Progenitor cell of endocrine pancreas (in vitro differentiated cells): Measurements from ENCODE around the gene PLSCR4. TPM values are rescaled to one million over a fixed set of nuclear protein-coding genes. Genes with fewer than 3 reads are reported as not detected.

Source experiments
- DNase-seq: peaks from one replicate; pipeline ENCODE4 v3.0.0; 2021; ENCODE audit warnings: low spot score; ENCODE audit not compliant: unreplicated experiment
- H3K27ac Mint-ChIP-seq: 2 replicates; pipeline ENCODE4 v1.8.0; 2021; ENCODE audit warnings: mild to moderate bottlenecking, moderate library complexity, mixed read lengths
- H3K27me3 Mint-ChIP-seq: 2 replicates; pipeline ENCODE4 v1.8.0; 2021; ENCODE audit warnings: mixed read lengths
- H3K36me3 Mint-ChIP-seq: 2 replicates; pipeline ENCODE4 v1.8.0; 2022; ENCODE audit warnings: mixed read lengths; ENCODE audit not compliant: insufficient read depth
- H3K4me1 Mint-ChIP-seq: 2 replicates; pipeline ENCODE4 v1.8.0; 2021; ENCODE audit warnings: low read depth, mixed read lengths
- H3K4me3 Mint-ChIP-seq: 2 replicates; pipeline ENCODE4 v1.8.0; 2021; ENCODE audit warnings: low read depth, mild to moderate bottlenecking, moderate library complexity, mixed read lengths
- H3K9me3 Mint-ChIP-seq: 2 replicates; pipeline ENCODE4 v1.8.0; 2021; ENCODE audit warnings: low read depth, mixed read lengths
- CTCF ChIP-seq: fragments of 200-600 bp; sonication (generic); IDR thresholded peaks from one replicate; pipeline ENCODE4 v1.5.0; 2021; ENCODE audit warnings: antibody characterized with exemption, mild to moderate bottlenecking; ENCODE audit not compliant: unreplicated experiment
- total RNA-seq: library from RNA; stranded (reverse); gene quantifications from 2 replicates; pipeline ENCODE4 v1.2.1, GENCODE V29; 2021

PLSCR4 gene
- total RNA-seq, 1 donor from 2014 or later = 9.2 TPM

GRCh38 chr3:146161663-146162002 is 89.3 kb downstream of the PLSCR4 start:
- no peak for TF ChIP-seq CTCF
- H3K4me3 Mint-ChIP-seq = peak overlapping the region; percentile 92
- no peak for DNase-seq
- H3K27ac Mint-ChIP-seq = peak overlapping the region; percentile 90
- H3K9me3 Mint-ChIP-seq = peaks cover 4% of the 10 kb centered on the region
- H3K4me1 Mint-ChIP-seq = peaks cover 39% of the 10 kb centered on the region
- H3K36me3 Mint-ChIP-seq = peaks cover 2% of the 10 kb centered on the region
- peaks cover 24% of the 10 kb centered on the region for H3K27me3 Mint-ChIP-seq

GRCh38 chr3:146160964-146161662 is 89.8 kb downstream of the PLSCR4 start, which contains the start of gene PLOD2:
PLOD2 (minus strand) TSS chr3:146161184; CDS start chr3:146160989, 195 bp downstream.
- H3K27me3 Mint-ChIP-seq = peaks cover 24% of the 10 kb centered on the region
- TF ChIP-seq CTCF = no peak
- peaks cover 40% of the 10 kb centered on the region for H3K4me1 Mint-ChIP-seq
- H3K4me3 Mint-ChIP-seq = peak within 1 kb of the TSS; percentile 92
- DNase-seq = peak; percentile 73
- peak within 1 kb of the TSS; percentile 98 for H3K27ac Mint-ChIP-seq
- peaks cover 4% of the 10 kb centered on the region for H3K9me3 Mint-ChIP-seq
- H3K36me3 Mint-ChIP-seq = peaks cover 2% of the 10 kb centered on the region

GRCh38 chr3:146160321-146160963 is 90.5 kb downstream of the PLSCR4 start:
- Mint-ChIP-seq H3K4me3 (peak overlapping the region; percentile 92), H3K36me3 (peaks cover 2% of the 10 kb centered on the region), H3K4me1 (peaks cover 38% of the 10 kb centered on the region), H3K27me3 (peaks cover 23% of the 10 kb centered on the region), H3K27ac (peak overlapping the region; percentile 98), H3K9me3 (peaks cover 4% of the 10 kb centered on the region)
- DNase-seq = peak; percentile 34
- TF ChIP-seq CTCF = peak; percentile 54

GRCh38 chr3:146159616-146160320 is 91.1 kb downstream of the PLSCR4 start:
- peaks cover 4% of the 10 kb centered on the region for H3K9me3 Mint-ChIP-seq
- peaks cover 32% of the 10 kb centered on the region for H3K4me1 Mint-ChIP-seq
- peak overlapping the region; percentile 98 for H3K27ac Mint-ChIP-seq
- peaks cover 19% of the 10 kb centered on the region for H3K27me3 Mint-ChIP-seq
- DNase-seq = no peak
- H3K4me3 Mint-ChIP-seq = peak overlapping the region; percentile 92
- H3K36me3 Mint-ChIP-seq = peaks cover 2% of the 10 kb centered on the region
- no peak for TF ChIP-seq CTCF

- Mint-ChIP-seq H3K4me3 (peak overlapping the region; percentile 92), H3K9me3 (peaks cover 4% of the 10 kb centered on the region), H3K27me3 (peaks cover 15% of the 10 kb centered on the region), H3K36me3 (peaks cover 2% of the 10 kb centered on the region), H3K4me1 (peaks cover 36% of the 10 kb centered on the region), H3K27ac (peak overlapping the region; percentile 76)
- DNase-seq = no peak
- no peak for TF ChIP-seq CTCF
These were observed 91.9 kb downstream of the PLSCR4 start for GRCh38 chr3:146159037-146159436.
